Measurements from ENCODE around the gene ABCC2.
"Not testable (repeated sequence)": the region's sequence is repeated elsewhere in the genome, so short reads cannot be mapped to it uniquely, and the experiment has no call there.

Gene ABCC2

GRCh38 chr10:99834410-99834809, 52.0 kb downstream of the ABCC2 start:
- DNase-seq (no peak), ATAC-seq (ENCODE audit: insufficient read depth, low read depth) (no peak)

DNA sequence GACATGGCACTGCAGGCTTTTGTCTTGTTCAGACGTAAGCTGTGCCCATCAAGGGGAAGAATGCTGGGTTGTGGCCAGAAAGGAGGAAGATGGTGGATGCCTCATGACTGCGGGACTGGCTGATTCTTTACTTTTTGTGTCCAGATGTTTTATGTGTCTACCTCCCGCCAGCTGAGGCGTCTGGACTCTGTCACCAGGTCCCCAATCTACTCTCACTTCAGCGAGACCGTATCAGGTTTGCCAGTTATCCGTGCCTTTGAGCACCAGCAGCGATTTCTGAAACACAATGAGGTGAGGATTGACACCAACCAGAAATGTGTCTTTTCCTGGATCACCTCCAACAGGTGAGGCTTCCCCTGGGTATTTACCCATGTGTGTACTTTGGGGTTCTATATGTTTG, 53.5 kb downstream of the ABCC2 start:
- Histone ChIP-seq H3K36me3 (ENCODE audit: insufficient read depth, low read length) (no peaks in the 10 kb centered on the region), H3K9me3 (ENCODE audit: insufficient read depth, low read length, severe bottlenecking) (no peaks in the 10 kb centered on the region), H3K4me1 (ENCODE audit: insufficient read depth, low read length) (no peaks in the 10 kb centered on the region), H3K27ac (ENCODE audit: low read length) (no peak overlapping the region), H4K20me1 (ENCODE audit: insufficient read depth, low read length) (no peaks in the 10 kb centered on the region), H3K9ac (ENCODE audit: low read depth, low read length) (no peak overlapping the region), H3K27me3 (ENCODE audit: insufficient read depth, low read length, poor library complexity) (no peaks in the 10 kb centered on the region), H3K4me3 (ENCODE audit: low read depth in 1 of 2, low read length in 2 of 2) (no peak overlapping the region), H3K4me2 (ENCODE audit: insufficient read depth, low read length) (no peak overlapping the region), H2AFZ (ENCODE audit: low read depth, low read length) (no peak overlapping the region), H3K79me2 (ENCODE audit: insufficient read depth, low read length) (no peaks in the 10 kb centered on the region)
- DNase-seq (no peak), ATAC-seq (ENCODE audit: insufficient read depth, low read depth) (no peak)
- TF ChIP-seq, protein P1, sequence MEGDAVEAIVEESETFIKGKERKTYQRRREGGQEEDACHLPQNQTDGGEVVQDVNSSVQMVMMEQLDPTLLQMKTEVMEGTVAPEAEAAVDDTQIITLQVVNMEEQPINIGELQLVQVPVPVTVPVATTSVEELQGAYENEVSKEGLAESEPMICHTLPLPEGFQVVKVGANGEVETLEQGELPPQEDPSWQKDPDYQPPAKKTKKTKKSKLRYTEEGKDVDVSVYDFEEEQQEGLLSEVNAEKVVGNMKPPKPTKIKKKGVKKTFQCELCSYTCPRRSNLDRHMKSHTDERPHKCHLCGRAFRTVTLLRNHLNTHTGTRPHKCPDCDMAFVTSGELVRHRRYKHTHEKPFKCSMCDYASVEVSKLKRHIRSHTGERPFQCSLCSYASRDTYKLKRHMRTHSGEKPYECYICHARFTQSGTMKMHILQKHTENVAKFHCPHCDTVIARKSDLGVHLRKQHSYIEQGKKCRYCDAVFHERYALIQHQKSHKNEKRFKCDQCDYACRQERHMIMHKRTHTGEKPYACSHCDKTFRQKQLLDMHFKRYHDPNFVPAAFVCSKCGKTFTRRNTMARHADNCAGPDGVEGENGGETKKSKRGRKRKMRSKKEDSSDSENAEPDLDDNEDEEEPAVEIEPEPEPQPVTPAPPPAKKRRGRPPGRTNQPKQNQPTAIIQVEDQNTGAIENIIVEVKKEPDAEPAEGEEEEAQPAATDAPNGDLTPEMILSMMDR (IDR thresholded peaks at IDR 0.05; ENCODE audit: borderline replicate concordance, extremely low read depth, low read length, poor library complexity, severe bottlenecking): no peak
- no peak for TF ChIP-seq EZH2 (IDR thresholded peaks at IDR 0.05; ENCODE audit: borderline replicate concordance, low read depth, low read length, severe bottlenecking)

More at GRCh38 chr10:99834410-99834809, 52.0 kb downstream of the ABCC2 start:
- no peak overlapping the region for H3K4me3 ChIP-seq (ENCODE audit: low read depth in 1 of 2, low read length in 2 of 2)
- H3K36me3 ChIP-seq (ENCODE audit: insufficient read depth, low read length): no peaks in the 10 kb centered on the region
- no peak overlapping the region for H2AFZ ChIP-seq (ENCODE audit: low read depth, low read length)
- H3K4me2 ChIP-seq (ENCODE audit: insufficient read depth, low read length): no peak overlapping the region
- H3K27ac ChIP-seq (ENCODE audit: low read length): no peak overlapping the region
- H3K9me3 ChIP-seq (ENCODE audit: insufficient read depth, low read length, severe bottlenecking): no peaks in the 10 kb centered on the region
- no peaks in the 10 kb centered on the region for H3K4me1 ChIP-seq (ENCODE audit: insufficient read depth, low read length)
- no peak for TF ChIP-seq EZH2 (IDR thresholded peaks at IDR 0.05; ENCODE audit: borderline replicate concordance, low read depth, low read length, severe bottlenecking)
- TF ChIP-seq, protein P1 (IDR thresholded peaks at IDR 0.05; ENCODE audit: borderline replicate concordance, extremely low read depth, low read length, poor library complexity, severe bottlenecking): no peak
- no peaks in the 10 kb centered on the region for H3K79me2 ChIP-seq (ENCODE audit: insufficient read depth, low read length)
- H4K20me1 ChIP-seq (ENCODE audit: insufficient read depth, low read length): no peaks in the 10 kb centered on the region
- H3K27me3 ChIP-seq (ENCODE audit: insufficient read depth, low read length, poor library complexity): no peaks in the 10 kb centered on the region
- H3K9ac ChIP-seq (ENCODE audit: low read depth, low read length): no peak overlapping the region

- H3K4me3 ChIP-seq (ENCODE audit: low read depth in 1 of 2, low read length in 2 of 2): no peak overlapping the region
- no peaks in the 10 kb centered on the region for H3K36me3 ChIP-seq (ENCODE audit: insufficient read depth, low read length)
- H2AFZ ChIP-seq (ENCODE audit: low read depth, low read length): no peak overlapping the region
- no peaks in the 10 kb centered on the region for H3K4me1 ChIP-seq (ENCODE audit: insufficient read depth, low read length)
- H3K9ac ChIP-seq (ENCODE audit: low read depth, low read length): no peak overlapping the region
- H3K9me3 ChIP-seq (ENCODE audit: insufficient read depth, low read length, severe bottlenecking): no peaks in the 10 kb centered on the region
- no peak overlapping the region for H3K4me2 ChIP-seq (ENCODE audit: insufficient read depth, low read length)
- no peaks in the 10 kb centered on the region for H3K27me3 ChIP-seq (ENCODE audit: insufficient read depth, low read length, poor library complexity)
- no peaks in the 10 kb centered on the region for H3K79me2 ChIP-seq (ENCODE audit: insufficient read depth, low read length)
- no peaks in the 10 kb centered on the region for H4K20me1 ChIP-seq (ENCODE audit: insufficient read depth, low read length)
- TF ChIP-seq, protein P1 (IDR thresholded peaks at IDR 0.05; ENCODE audit: borderline replicate concordance, extremely low read depth, low read length, poor library complexity, severe bottlenecking): no peak
- TF ChIP-seq EZH2 (IDR thresholded peaks at IDR 0.05; ENCODE audit: borderline replicate concordance, low read depth, low read length, severe bottlenecking): no peak
- ATAC-seq (ENCODE audit: insufficient read depth, low read depth) (no peak), DNase-seq (no peak)
- H3K27ac ChIP-seq (ENCODE audit: low read length): no peak overlapping the region
These were observed 54.3 kb downstream of the ABCC2 start for GRCh38 chr10:99836711-99837110.

DNA sequence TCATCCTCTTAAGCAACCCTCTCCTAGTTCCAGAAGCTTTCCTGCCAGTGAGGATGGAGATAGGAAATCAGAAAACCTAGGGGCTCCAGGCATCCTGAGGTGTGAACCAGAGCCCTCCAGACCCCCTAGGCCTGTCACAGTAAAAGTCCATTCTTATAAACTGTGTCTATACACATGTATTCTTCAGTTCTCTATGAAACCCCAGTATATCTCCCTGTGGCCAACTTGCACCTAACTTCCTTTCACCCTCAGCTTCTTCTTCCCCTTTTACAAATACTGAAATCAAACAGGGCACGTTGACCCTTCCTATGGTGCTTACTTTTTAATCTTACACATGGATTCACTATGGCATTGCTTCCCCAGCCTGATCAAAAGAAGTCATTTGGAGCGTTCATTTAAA, 58.4 kb downstream of the ABCC2 start:
- not testable (repeated sequence) for DNase-seq; H3K9me3 ChIP-seq (ENCODE audit: insufficient read depth, low read length, severe bottlenecking); H3K4me3 ChIP-seq (ENCODE audit: low read depth in 1 of 2, low read length in 2 of 2); H4K20me1 ChIP-seq (ENCODE audit: insufficient read depth, low read length); H3K4me1 ChIP-seq (ENCODE audit: insufficient read depth, low read length); H3K4me2 ChIP-seq (ENCODE audit: insufficient read depth, low read length); H3K36me3 ChIP-seq (ENCODE audit: insufficient read depth, low read length); ATAC-seq (ENCODE audit: insufficient read depth, low read depth); H3K27me3 ChIP-seq (ENCODE audit: insufficient read depth, low read length, poor library complexity); H3K9ac ChIP-seq (ENCODE audit: low read depth, low read length); H3K27ac ChIP-seq (ENCODE audit: low read length); H2AFZ ChIP-seq (ENCODE audit: low read depth, low read length); H3K79me2 ChIP-seq (ENCODE audit: insufficient read depth, low read length)
